ENCODE data around the gene PLPPR5. TPM values are rescaled to one million over a fixed set of nuclear protein-coding genes. Genes with fewer than 3 reads are reported as not detected.

The PLPPR5 gene
- total RNA-seq, 1 donor from 2014 or later: 0.56 TPM

DNA sequence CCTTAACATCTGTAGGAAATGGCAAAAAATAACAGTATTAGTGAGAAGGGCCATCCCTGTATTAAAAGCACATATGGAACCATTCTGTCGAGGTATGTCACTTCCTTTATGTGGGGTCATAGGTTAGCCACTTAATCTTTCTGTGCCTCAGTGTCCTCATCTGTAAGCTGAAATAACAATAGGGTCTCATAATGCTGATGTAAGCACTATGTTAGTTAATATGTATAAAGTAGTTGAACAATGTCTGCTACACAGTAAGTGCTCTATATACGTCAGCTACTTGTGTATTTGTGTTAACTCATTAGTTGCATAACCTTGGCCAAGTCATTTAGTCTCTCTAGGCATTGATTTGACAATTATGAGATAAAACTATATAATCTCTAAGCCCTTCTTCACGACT is 11.8 kb downstream of the PLPPR5 start:
- H3K36me3 Mint-ChIP-seq: no peaks in the 10 kb centered on the region
- no peaks in the 10 kb centered on the region for H3K9me3 Mint-ChIP-seq
- no peaks in the 10 kb centered on the region for H4K20me1 ChIP-seq (ENCODE audit: low read depth)
- H3K27me3 Mint-ChIP-seq (ENCODE audit: insufficient read depth, low read depth): peaks cover under 1% of the 10 kb centered on the region
- H3K27me3 ChIP-seq: no peaks in the 10 kb centered on the region
- no peak overlapping the region for H3K4me2 ChIP-seq
- no peak for DNase-seq (ENCODE audit: low spot score)
- no peaks in the 10 kb centered on the region for H3F3A ChIP-seq (ENCODE audit: low read depth)
- no peaks in the 10 kb centered on the region for H3K4me1 ChIP-seq
- H3K9ac ChIP-seq: no peak overlapping the region
- H3K4me3 Mint-ChIP-seq: no peak overlapping the region
- no peak overlapping the region for H3K27ac ChIP-seq
- no peak overlapping the region for H2AFZ ChIP-seq (replicated peaks)
- TF ChIP-seq, protein P1, sequence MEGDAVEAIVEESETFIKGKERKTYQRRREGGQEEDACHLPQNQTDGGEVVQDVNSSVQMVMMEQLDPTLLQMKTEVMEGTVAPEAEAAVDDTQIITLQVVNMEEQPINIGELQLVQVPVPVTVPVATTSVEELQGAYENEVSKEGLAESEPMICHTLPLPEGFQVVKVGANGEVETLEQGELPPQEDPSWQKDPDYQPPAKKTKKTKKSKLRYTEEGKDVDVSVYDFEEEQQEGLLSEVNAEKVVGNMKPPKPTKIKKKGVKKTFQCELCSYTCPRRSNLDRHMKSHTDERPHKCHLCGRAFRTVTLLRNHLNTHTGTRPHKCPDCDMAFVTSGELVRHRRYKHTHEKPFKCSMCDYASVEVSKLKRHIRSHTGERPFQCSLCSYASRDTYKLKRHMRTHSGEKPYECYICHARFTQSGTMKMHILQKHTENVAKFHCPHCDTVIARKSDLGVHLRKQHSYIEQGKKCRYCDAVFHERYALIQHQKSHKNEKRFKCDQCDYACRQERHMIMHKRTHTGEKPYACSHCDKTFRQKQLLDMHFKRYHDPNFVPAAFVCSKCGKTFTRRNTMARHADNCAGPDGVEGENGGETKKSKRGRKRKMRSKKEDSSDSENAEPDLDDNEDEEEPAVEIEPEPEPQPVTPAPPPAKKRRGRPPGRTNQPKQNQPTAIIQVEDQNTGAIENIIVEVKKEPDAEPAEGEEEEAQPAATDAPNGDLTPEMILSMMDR (IDR thresholded peaks at IDR 0.05): no peak
- TF ChIP-seq EZH2 (IDR thresholded peaks at IDR 0.05): no peak
- TF ChIP-seq EZH2phosphoT487 (IDR thresholded peaks at IDR 0.05): no peak
- no peaks in the 10 kb centered on the region for H3K36me3 ChIP-seq
- no peaks in the 10 kb centered on the region for H3K79me2 ChIP-seq (ENCODE audit: low read depth)
- H3K27ac Mint-ChIP-seq: no peak overlapping the region
- no peaks in the 10 kb centered on the region for H3K9me3 ChIP-seq (ENCODE audit: low read depth)
- H3K4me3 ChIP-seq: no peak overlapping the region
- H3K4me1 Mint-ChIP-seq: peaks cover 9% of the 10 kb centered on the region

DNA sequence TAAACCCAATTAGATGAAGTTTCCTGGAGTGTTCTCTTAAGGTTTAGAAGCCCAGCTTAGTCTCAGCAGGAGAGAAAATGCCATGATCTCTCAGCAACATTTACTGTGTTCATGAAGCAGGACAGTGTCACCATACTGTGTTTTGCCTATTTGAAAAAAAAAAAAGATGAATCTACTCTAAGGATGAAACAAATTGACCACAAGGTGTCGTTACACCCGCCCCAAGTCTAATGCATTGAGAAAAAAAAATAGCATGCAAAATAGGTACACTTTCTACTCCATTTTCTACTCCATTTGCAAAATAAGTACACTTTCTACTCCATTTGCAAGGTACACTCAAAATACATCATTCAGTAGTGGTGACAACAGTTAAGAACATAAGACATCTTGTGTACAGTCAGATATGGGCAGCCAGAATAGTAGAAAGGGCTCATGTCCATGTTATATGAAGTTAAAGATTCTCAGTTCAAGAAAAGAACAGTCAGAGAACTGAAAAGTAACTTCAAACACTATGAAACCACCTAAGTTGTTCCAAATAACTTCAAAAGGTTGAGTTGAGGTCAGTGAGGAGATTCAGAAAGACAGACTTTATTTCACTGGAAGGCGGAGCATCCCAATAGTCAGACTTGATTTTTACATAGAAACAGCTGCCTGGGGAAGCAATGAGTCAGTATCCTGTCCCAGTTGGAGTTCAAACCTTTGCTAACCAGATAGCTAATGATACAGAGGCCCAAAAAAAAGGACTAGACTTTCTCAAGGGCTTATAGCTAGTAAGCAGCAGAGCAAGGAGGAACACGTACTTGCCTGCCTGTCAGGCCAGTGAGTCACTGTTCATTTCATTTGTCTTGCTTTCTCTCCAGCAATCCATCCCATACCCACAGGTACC is 13.3 kb downstream of the PLPPR5 start:
- no peaks in the 10 kb centered on the region for H3K36me3 ChIP-seq
- no peaks in the 10 kb centered on the region for H3K9me3 ChIP-seq (ENCODE audit: low read depth)
- Mint-ChIP-seq H3K9me3 (no peaks in the 10 kb centered on the region), H3K27me3 (ENCODE audit: insufficient read depth, low read depth) (no peaks in the 10 kb centered on the region), H3K4me1 (peaks cover 9% of the 10 kb centered on the region), H3K4me3 (no peak overlapping the region), H3K27ac (no peak overlapping the region), H3K36me3 (no peaks in the 10 kb centered on the region)
- TF ChIP-seq EZH2 (IDR thresholded peaks at IDR 0.05): no peak
- TF ChIP-seq, protein P1 (IDR thresholded peaks at IDR 0.05): peak; percentile 66
- no peak overlapping the region for H3K27ac ChIP-seq
- peak; percentile 46 for DNase-seq (ENCODE audit: low spot score)
- H4K20me1 ChIP-seq (ENCODE audit: low read depth): no peaks in the 10 kb centered on the region
- H2AFZ ChIP-seq (replicated peaks): peak overlapping the region; percentile 27
- H3K27me3 ChIP-seq: no peaks in the 10 kb centered on the region
- no peak overlapping the region for H3K9ac ChIP-seq
- no peaks in the 10 kb centered on the region for H3K79me2 ChIP-seq (ENCODE audit: low read depth)
- H3F3A ChIP-seq (ENCODE audit: low read depth): no peaks in the 10 kb centered on the region
- H3K4me3 ChIP-seq: no peak overlapping the region
- no peaks in the 10 kb centered on the region for H3K4me1 ChIP-seq
- H3K4me2 ChIP-seq: no peak overlapping the region

DNA sequence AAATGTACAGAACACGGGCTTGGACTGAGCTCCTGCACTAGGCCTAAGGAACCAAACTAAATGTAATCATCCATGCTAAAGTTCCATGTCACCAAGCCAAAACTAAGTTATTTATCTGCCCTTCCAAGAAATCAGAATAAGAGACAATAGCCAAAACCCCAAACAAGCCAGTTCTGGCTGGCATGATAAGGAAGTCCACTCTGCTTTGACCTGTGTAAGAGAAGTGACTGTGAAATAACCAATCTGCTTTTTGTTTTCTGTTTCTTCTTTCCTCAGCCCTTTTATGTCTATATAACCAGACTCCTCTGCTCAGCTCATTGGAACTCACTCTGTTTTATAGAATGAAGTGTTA is 15.1 kb downstream of the PLPPR5 start:
- no peaks in the 10 kb centered on the region for H3K36me3 ChIP-seq
- H3K4me1 ChIP-seq: no peaks in the 10 kb centered on the region
- no peaks in the 10 kb centered on the region for H3F3A ChIP-seq (ENCODE audit: low read depth)
- no peaks in the 10 kb centered on the region for H3K79me2 ChIP-seq (ENCODE audit: low read depth)
- no peaks in the 10 kb centered on the region for H3K27me3 ChIP-seq
- no peak for DNase-seq (ENCODE audit: low spot score)
- H3K4me3 Mint-ChIP-seq: no peak overlapping the region
- H3K4me3 ChIP-seq: no peak overlapping the region
- H3K36me3 Mint-ChIP-seq: no peaks in the 10 kb centered on the region
- no peaks in the 10 kb centered on the region for H3K9me3 ChIP-seq (ENCODE audit: low read depth)
- H3K4me2 ChIP-seq: no peak overlapping the region
- H3K27ac Mint-ChIP-seq: no peak overlapping the region
- no peak overlapping the region for H2AFZ ChIP-seq (replicated peaks)
- no peak overlapping the region for H3K27ac ChIP-seq
- peaks cover 9% of the 10 kb centered on the region for H3K4me1 Mint-ChIP-seq
- H4K20me1 ChIP-seq (ENCODE audit: low read depth): no peaks in the 10 kb centered on the region
- no peak overlapping the region for H3K9ac ChIP-seq
- no peaks in the 10 kb centered on the region for H3K9me3 Mint-ChIP-seq
- H3K27me3 Mint-ChIP-seq (ENCODE audit: insufficient read depth, low read depth): no peaks in the 10 kb centered on the region
- TF ChIP-seq EZH2 (IDR thresholded peaks at IDR 0.05) (no peak), EZH2phosphoT487 (IDR thresholded peaks at IDR 0.05) (no peak)
- TF ChIP-seq, protein P1 (IDR thresholded peaks at IDR 0.05): no peak
